GM19193 (cell line): ENCODE data around the gene ARHGDIA.

ENCODE experiments used
- POLR2A ChIP-seq: IDR thresholded peaks from 4 replicates; pipeline ENCODE4 v1.6.1; 2011; ENCODE audit not compliant: insufficient read depth, insufficient read length; ENCODE audit errors: extremely low read depth

Gene ARHGDIA

GRCh38 chr17:81909966-81910839, 39.1 kb upstream of the ARHGDIA start:
- TF ChIP-seq POLR2A = no peak

- TF ChIP-seq POLR2A = no peak
Observed at GRCh38 chr17:81909231-81909630, 38.1 kb upstream of the ARHGDIA start.

GRCh38 chr17:81908793-81909192, 37.7 kb upstream of the ARHGDIA start:
- TF ChIP-seq POLR2A = no peak

GRCh38 chr17:81907219-81908145, 36.3 kb upstream of the ARHGDIA start:
- TF ChIP-seq POLR2A = no peak

GRCh38 chr17:81906476-81907218, 35.5 kb upstream of the ARHGDIA start:
- no peak for TF ChIP-seq POLR2A

GRCh38 chr17:81905993-81906392, 34.9 kb upstream of the ARHGDIA start:
- no peak for TF ChIP-seq POLR2A

- no peak for TF ChIP-seq POLR2A
Observed at GRCh38 chr17:81905424-81905875, 34.3 kb upstream of the ARHGDIA start.

- no peak for TF ChIP-seq POLR2A
Observed at GRCh38 chr17:81904600-81905423, 33.7 kb upstream of the ARHGDIA start.

GRCh38 chr17:81903896-81904599, 32.9 kb upstream of the ARHGDIA start:
- TF ChIP-seq POLR2A = no peak

- TF ChIP-seq POLR2A = no peak
Observed at GRCh38 chr17:81903415-81903831, 32.3 kb upstream of the ARHGDIA start.

GRCh38 chr17:81902653-81903414, 31.7 kb upstream of the ARHGDIA start:
- no peak for TF ChIP-seq POLR2A

- TF ChIP-seq POLR2A = no peak
Observed at GRCh38 chr17:81902023-81902652, 31.0 kb upstream of the ARHGDIA start, which contains the start of gene NPB. Gene NPB, plus strand, starts transcription at chr17:81902238. Its CDS starts 40 bp downstream, at chr17:81902278.
